PFSK-1 (cell line): ENCODE measurements around the gene TMPRSS11F.

ENCODE experiments used
- POLR2AphosphoS5 ChIP-seq: IDR thresholded peaks from 2 replicates; pipeline ENCODE4 v1.6.1; 2012; ENCODE audit warnings: low read depth, mild to moderate bottlenecking, control low read depth, low read length, moderate library complexity
- SIN3A ChIP-seq: IDR thresholded peaks from 2 replicates; pipeline ENCODE4 v1.6.1; 2012; ENCODE audit warnings: mild to moderate bottlenecking, low read length, moderate library complexity, borderline replicate concordance; ENCODE audit not compliant: insufficient read depth
- TAF1 ChIP-seq: IDR thresholded peaks from 2 replicates; pipeline ENCODE4 v1.6.1; 2012; ENCODE audit warnings: low read length, control low read depth, borderline replicate concordance; ENCODE audit not compliant: insufficient read depth
- TF ChIP-seq, protein P1 (sequence below), 2 experiments: IDR thresholded peaks; 2 replicates each; pipeline versions ENCODE4 v1.6.1 to v1.8.0; 2011 to 2012; ENCODE audit warnings: low read depth in 2 of 2, low read length in 2 of 2, control low read depth in 1 of 2, inconsistent platforms in 1 of 2, mild to moderate bottlenecking in 1 of 2, moderate library complexity in 1 of 2; ENCODE audit not compliant: insufficient read depth in 1 of 2

DNA sequence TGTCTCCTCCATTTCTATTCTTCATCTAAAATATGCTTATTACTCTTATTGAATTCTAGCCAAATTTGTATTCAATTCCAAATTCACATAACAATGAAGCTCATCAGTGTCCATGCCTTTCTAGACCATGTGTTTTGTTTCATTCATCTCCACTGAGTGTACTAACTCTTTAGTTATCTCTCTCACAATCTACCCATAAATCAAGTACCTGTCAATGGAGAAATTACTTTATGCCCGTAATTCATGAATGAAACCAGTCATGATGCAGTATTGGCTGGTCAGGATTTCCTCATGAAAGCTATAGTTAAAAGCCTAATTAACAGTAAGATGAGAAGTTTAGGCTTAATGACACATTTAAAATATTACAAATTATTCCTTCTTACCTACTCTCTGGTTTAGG lies 12.2 kb upstream of the TMPRSS11F start:
- TF ChIP-seq SIN3A (0 out of 2 replicates have a peak, but pooled peaks have one; percentile 26), POLR2AphosphoS5 (no peak; the same call in 1 of the 2 replicates), TAF1 (no peak)
- TF ChIP-seq, protein P1, sequence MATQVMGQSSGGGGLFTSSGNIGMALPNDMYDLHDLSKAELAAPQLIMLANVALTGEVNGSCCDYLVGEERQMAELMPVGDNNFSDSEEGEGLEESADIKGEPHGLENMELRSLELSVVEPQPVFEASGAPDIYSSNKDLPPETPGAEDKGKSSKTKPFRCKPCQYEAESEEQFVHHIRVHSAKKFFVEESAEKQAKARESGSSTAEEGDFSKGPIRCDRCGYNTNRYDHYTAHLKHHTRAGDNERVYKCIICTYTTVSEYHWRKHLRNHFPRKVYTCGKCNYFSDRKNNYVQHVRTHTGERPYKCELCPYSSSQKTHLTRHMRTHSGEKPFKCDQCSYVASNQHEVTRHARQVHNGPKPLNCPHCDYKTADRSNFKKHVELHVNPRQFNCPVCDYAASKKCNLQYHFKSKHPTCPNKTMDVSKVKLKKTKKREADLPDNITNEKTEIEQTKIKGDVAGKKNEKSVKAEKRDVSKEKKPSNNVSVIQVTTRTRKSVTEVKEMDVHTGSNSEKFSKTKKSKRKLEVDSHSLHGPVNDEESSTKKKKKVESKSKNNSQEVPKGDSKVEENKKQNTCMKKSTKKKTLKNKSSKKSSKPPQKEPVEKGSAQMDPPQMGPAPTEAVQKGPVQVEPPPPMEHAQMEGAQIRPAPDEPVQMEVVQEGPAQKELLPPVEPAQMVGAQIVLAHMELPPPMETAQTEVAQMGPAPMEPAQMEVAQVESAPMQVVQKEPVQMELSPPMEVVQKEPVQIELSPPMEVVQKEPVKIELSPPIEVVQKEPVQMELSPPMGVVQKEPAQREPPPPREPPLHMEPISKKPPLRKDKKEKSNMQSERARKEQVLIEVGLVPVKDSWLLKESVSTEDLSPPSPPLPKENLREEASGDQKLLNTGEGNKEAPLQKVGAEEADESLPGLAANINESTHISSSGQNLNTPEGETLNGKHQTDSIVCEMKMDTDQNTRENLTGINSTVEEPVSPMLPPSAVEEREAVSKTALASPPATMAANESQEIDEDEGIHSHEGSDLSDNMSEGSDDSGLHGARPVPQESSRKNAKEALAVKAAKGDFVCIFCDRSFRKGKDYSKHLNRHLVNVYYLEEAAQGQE (IDR thresholded peaks at IDR 0.05; ENCODE audit: insufficient read depth in 1 of 2, low read depth in 2 of 2, low read length in 2 of 2) = no peak
